ENCODE measurements around the gene PDE4B. TPM values are rescaled to one million over a fixed set of nuclear protein-coding genes. Genes with fewer than 3 reads are reported as not detected.

The PDE4B gene
- total and polyA plus RNA-seq, 9 of the 15 experiments (the other 6 are each of a cell fraction or from before 2014, with no cell fraction given): 0.09 TPM; not detected in 8

- Histone ChIP-seq H3K9me3 (replicated peaks; ENCODE audit: control insufficient read depth, insufficient read depth, low read depth, low read length) (no peaks in the 10 kb centered on the region), H2AFZ (ENCODE audit: low read depth, low read length) (no peak overlapping the region), H3K27me3 (ENCODE audit: control insufficient read depth in 2 of 2, insufficient read depth in 2 of 2, low read length in 2 of 2) (no peaks in the 10 kb centered on the region), H3K9me1 (ENCODE audit: control insufficient read depth, insufficient read depth, low read length) (no peaks in the 10 kb centered on the region), H3K4me3 (no peak overlapping the region), H3K9ac (ENCODE audit: insufficient read depth in 1 of 2, low read depth in 2 of 2, low read length in 2 of 2) (no peak overlapping the region), H3K4me1 (replicated peaks in 1 of 2; ENCODE audit: control insufficient read depth in 2 of 2, insufficient read depth in 2 of 2, low read length in 2 of 2) (no peaks in the 10 kb centered on the region), H3K27ac (ENCODE audit: extremely low read depth, low read depth, low read length) (no peak overlapping the region), H3K36me3 (ENCODE audit: control insufficient read depth, insufficient read depth, low read length) (no peaks in the 10 kb centered on the region), H3K79me2 (ENCODE audit: control insufficient read depth, insufficient read depth, low read length) (no peaks in the 10 kb centered on the region), H3K4me2 (ENCODE audit: insufficient read depth, low read length) (no peak overlapping the region), H4K20me1 (replicated peaks; ENCODE audit: control insufficient read depth, insufficient read depth, low read length) (no peaks in the 10 kb centered on the region)
- no TSS peak for BruUV-seq (replicated peaks)
- in situ Hi-C loops (cut with MboI): no loop called here
- no peak for ATAC-seq
- intact Hi-C loops (cut with micrococcal nuclease): no loop called here
- TF ChIP-seq PTRF (tag; IDR thresholded peaks at IDR 0.05) (no peak), ZBTB12 (CRISPR knock-in tag; IDR thresholded peaks at IDR 0.05) (no peak), RCOR1 (IDR thresholded peaks at IDR 0.05; ENCODE audit: borderline replicate concordance in 1 of 2, low read depth in 2 of 2, low read length in 2 of 2) (no peak), ZNF212 (CRISPR knock-in tag; IDR thresholded peaks at IDR 0.05) (no peak), MAFF (IDR thresholded peaks at IDR 0.05; ENCODE audit: low read length) (no peak), ZFPM2 (CRISPR knock-in tag; IDR thresholded peaks at IDR 0.05) (no peak), RBM15 (IDR thresholded peaks at IDR 0.05; ENCODE audit: insufficient read depth, low read length) (no peak), RBM22 (IDR thresholded peaks at IDR 0.05; ENCODE audit: low read depth, low read length, poor library complexity, severe bottlenecking) (no peak), HMBOX1 (IDR thresholded peaks at IDR 0.05) (no peak), ZNF324 (CRISPR knock-in tag; IDR thresholded peaks at IDR 0.05) (no peak), LCOR (CRISPR knock-in tag; IDR thresholded peaks at IDR 0.05) (no peak), KAT2B (IDR thresholded peaks at IDR 0.05; ENCODE audit: low read depth, low read length) (no peak), HDAC2 (IDR thresholded peaks at IDR 0.05) (no peak), BRD9 (IDR thresholded peaks at IDR 0.05; ENCODE audit: low read depth, partially characterized antibody) (no peak), MTF1 (CRISPR knock-in tag; IDR thresholded peaks at IDR 0.05; ENCODE audit: borderline replicate concordance) (no peak), NRF1 (conservative IDR thresholded peaks at IDR 0.05 in 1 of 2, IDR thresholded peaks at IDR 0.05 in 1 of 2) (no peak)
- no peak for DNase-seq (ENCODE audit: extremely low read depth in 1 of 4, low spot score in 3 of 4)
- 0% methylated on average over 2 of the region's 2 CpGs for WGBS (ENCODE audit: insufficient coverage, low coverage, missing lambda C conversion rate)
- ChIA-PET POLR2A (no interaction called here), CTCF (ENCODE audit: low intra/inter-chr PET ratio) (no interaction called here)
- no peak for FAIRE-seq
These were observed 481.0 kb downstream of the PDE4B start for GRCh38 chr1:66273656-66274055.
